ENCODE measurements around the gene GAL3ST2.
"Not testable (repeated sequence)": the region's sequence is repeated elsewhere in the genome, so short reads cannot be mapped to it uniquely, and the experiment has no call there.

GAL3ST2 gene

DNA sequence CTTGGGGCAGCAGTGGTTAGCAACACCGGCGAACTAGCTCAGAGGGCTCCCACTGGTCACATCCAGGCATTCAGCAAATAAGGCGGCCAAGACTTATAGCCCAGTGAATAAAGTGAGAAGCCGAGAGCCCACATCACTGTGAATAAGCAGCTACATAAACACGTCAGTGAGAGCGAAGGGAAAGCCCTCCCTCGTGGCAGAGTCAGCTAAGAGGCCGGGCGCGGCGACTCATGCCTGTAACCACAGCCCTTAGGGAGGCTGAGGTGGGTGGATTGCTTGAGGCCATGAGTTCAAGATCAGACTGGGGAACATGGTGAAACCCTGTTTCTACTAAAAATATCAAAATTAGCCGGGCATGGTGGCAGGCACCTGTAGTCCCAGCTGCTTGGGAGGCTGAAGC lies 37.0 kb upstream of the GAL3ST2 start:
- peak; percentile 77 for DNase-seq (ENCODE audit: low read depth)
- TF ChIP-seq, protein P1, sequence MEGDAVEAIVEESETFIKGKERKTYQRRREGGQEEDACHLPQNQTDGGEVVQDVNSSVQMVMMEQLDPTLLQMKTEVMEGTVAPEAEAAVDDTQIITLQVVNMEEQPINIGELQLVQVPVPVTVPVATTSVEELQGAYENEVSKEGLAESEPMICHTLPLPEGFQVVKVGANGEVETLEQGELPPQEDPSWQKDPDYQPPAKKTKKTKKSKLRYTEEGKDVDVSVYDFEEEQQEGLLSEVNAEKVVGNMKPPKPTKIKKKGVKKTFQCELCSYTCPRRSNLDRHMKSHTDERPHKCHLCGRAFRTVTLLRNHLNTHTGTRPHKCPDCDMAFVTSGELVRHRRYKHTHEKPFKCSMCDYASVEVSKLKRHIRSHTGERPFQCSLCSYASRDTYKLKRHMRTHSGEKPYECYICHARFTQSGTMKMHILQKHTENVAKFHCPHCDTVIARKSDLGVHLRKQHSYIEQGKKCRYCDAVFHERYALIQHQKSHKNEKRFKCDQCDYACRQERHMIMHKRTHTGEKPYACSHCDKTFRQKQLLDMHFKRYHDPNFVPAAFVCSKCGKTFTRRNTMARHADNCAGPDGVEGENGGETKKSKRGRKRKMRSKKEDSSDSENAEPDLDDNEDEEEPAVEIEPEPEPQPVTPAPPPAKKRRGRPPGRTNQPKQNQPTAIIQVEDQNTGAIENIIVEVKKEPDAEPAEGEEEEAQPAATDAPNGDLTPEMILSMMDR (conservative IDR thresholded peaks at IDR 0.05; ENCODE audit: control insufficient read depth, insufficient read depth, low read depth, low read length): no peak

DNA sequence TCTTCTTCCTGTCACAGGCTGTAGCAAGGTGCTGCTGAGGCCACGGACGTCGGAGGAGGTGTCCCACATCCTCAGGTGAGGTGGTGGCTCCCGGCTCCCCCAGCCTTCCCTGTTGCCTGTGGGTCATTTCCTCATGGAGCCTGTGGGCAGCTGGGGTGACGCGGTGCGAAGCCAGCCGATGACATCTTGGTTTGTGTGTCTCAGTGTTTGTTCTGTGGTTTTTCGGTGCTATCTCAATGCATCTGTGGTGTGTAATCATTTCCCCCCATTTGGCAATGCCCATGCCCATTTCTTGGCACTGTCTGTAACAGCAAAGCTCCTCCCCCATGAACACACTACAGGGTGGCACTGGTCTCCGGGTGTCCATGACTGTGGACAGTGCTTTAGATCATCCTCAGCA lies 35.6 kb upstream of the GAL3ST2 start:
- TF ChIP-seq, protein P1 (conservative IDR thresholded peaks at IDR 0.05; ENCODE audit: control insufficient read depth, insufficient read depth, low read depth, low read length): no peak
- no peak overlapping the region for H3K4me3 ChIP-seq (ENCODE audit: control insufficient read depth, low read depth, low read length)
- no peak for DNase-seq (ENCODE audit: low read depth)

More for the DNA sequence above, 37.0 kb upstream of the GAL3ST2 start:
- no peak overlapping the region for H3K4me3 ChIP-seq (ENCODE audit: control insufficient read depth, low read depth, low read length)

DNA sequence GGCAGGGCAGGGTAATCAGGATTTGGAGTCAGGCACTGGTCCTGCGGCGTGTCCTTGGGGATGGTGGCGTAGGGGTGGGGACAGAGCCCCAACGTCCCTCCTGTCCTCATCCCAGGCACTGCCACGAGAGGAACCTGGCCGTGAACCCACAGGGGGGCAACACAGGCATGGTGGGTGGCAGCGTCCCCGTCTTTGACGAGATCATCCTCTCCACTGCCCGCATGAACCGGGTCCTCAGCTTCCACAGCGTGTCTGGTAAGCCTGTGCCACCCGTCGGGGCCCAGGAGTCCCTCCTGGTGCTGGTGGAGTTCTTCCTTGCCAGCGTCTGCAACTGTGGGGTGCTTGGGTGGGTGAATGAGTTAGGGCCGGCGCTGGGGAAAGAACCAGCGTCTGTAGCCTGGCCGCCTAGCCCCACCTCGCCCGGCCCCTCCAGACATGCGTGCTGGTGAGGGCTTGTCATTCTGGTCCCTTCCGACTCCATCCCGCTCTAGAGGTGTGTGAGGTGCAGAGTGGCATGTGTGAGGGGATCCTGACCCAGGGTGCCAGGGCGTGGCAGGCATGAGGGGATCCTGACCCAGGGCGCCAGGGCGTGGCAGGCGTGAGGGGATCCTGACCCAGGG lies 34.2 kb upstream of the GAL3ST2 start:
- no peak for DNase-seq (ENCODE audit: low read depth)
- TF ChIP-seq, protein P1 (conservative IDR thresholded peaks at IDR 0.05; ENCODE audit: control insufficient read depth, insufficient read depth, low read depth, low read length): no peak
- H3K4me3 ChIP-seq (ENCODE audit: control insufficient read depth, low read depth, low read length): no peak overlapping the region

DNA sequence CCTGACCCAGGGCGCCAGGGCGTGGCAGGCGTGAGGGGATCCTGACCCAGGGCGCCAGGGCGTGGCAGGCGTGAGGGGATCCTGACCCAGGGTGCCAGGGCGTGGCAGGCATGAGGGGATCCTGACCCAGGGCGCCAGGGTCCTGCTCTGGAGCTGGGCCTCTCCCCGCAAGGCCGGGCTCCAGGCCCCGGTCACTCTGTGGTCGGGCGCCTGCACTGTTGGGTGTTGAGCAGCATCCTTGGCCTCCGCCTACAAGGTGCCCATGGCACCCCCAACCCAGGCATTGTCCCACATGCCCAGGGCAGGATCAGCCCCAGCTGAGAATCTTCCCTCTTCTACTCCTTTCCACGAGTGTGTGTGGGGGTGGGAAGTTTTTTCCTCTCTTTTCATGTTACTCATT lies 33.6 kb upstream of the GAL3ST2 start:
- not testable (repeated sequence) for DNase-seq (ENCODE audit: low read depth)

DNA sequence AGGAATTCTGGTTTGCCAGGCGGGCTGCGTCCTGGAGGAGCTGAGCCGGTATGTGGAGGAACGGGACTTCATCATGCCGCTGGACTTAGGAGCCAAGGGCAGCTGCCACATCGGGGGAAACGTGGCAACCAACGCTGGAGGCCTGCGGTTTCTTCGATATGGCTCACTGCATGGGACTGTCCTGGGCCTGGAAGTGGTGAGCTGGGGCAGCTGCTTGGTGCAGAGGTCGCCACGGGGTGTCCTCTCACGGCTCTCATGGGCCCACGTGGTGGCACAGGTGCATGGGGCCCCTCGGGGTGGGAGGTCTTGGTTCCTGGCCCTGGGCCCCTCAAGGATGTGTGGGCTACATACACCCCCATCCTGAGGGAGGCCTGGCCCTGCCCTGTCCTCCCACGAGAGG lies 33.0 kb upstream of the GAL3ST2 start:
- TF ChIP-seq, protein P1 (conservative IDR thresholded peaks at IDR 0.05; ENCODE audit: control insufficient read depth, insufficient read depth, low read depth, low read length): no peak
- H3K4me3 ChIP-seq (ENCODE audit: control insufficient read depth, low read depth, low read length): no peak overlapping the region
- no peak for DNase-seq (ENCODE audit: low read depth)

More for the DNA sequence above, 33.6 kb upstream of the GAL3ST2 start:
- not testable (repeated sequence) for H3K4me3 ChIP-seq (ENCODE audit: control insufficient read depth, low read depth, low read length)

DNA sequence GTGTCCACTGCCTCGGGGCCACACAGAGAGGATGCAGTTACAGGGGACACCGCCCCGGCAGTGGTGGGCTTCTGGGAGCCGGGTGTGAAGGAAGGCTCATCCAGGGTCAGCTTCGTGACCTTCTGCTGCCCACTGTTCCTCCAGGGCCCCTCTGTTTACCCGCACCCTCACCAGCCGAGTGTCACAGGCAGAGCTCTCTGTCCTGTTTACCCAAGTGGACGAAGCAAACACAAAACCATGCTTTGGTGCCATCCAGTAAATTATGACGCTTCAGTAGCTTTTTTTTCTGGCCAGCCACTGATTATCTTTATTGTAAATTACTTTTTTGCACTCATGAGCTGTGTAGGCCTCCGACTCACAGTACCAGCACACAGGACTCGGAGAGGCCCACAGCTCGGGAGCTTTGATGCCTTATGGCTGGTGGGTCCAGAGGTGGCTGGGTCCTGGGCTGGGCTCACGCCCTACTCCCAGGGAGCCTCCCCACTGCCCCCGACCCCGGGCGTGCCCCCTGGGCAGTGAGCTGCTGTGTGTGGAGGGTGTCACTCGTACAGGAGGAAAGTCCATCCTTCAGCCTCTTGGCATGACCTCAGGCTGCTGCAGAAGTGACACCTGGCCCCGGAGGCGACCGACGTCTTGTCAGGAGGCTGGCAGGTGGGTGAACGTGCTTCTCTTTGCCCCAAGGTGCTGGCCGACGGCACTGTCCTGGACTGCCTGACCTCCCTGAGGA lies 32.4 kb upstream of the GAL3ST2 start:
- DNase-seq (ENCODE audit: low read depth): no peak
- H3K4me3 ChIP-seq (ENCODE audit: control insufficient read depth, low read depth, low read length): no peak overlapping the region
- TF ChIP-seq, protein P1 (conservative IDR thresholded peaks at IDR 0.05; ENCODE audit: control insufficient read depth, insufficient read depth, low read depth, low read length): no peak

DNA sequence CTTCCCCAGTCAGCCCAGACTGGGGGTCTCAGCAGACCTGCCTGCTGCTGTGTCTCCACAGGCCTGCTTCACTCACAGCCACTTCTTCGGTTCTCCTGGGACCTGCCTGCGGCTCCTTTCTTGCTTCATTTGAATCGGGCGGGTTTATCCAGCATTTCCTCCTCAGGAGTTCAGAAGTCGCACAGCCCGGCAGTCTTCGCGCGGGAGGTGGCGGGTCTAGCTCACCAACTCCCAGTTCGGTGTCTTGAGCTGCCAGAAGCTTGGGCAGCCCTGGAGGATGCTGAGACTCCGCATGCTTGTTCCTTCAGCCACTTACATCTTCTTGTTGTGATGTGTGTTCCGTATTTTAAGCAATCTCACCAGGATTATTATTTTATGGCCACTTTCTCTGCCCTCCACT lies 31.3 kb upstream of the GAL3ST2 start:
- no peak overlapping the region for H3K4me3 ChIP-seq (ENCODE audit: control insufficient read depth, low read depth, low read length)
- TF ChIP-seq, protein P1 (conservative IDR thresholded peaks at IDR 0.05; ENCODE audit: control insufficient read depth, insufficient read depth, low read depth, low read length): no peak
- DNase-seq (ENCODE audit: low read depth): no peak
